Urinary bladder (tissue), 4 donors: ENCODE results near the gene CDH20. TPM values are rescaled to one million over a fixed set of nuclear protein-coding genes. Genes with fewer than 3 reads are reported as not detected.

ENCODE experiments used
- DNase-seq: peaks from one replicate; pipeline ENCODE4 v3.0.0-alpha.2; 2015; ENCODE audit errors: extremely low spot score
- H3K27ac ChIP-seq: one replicate; pipeline ENCODE4 v1.5.1; 2013; ENCODE audit warnings: low read depth, mild to moderate bottlenecking, moderate library complexity
- H3K36me3 ChIP-seq: one replicate; pipeline ENCODE4 v1.6.1; 2013; ENCODE audit warnings: mild to moderate bottlenecking, moderate library complexity; ENCODE audit not compliant: insufficient read depth
- H3K4me1 ChIP-seq: one replicate; pipeline ENCODE4 v1.6.1; 2013; ENCODE audit warnings: mild to moderate bottlenecking, moderate library complexity; ENCODE audit not compliant: insufficient read depth
- H3K4me3 ChIP-seq: one replicate; pipeline ENCODE4 v1.5.1; 2013; ENCODE audit warnings: low read depth, low read length
- WGBS: extraction: QIAGEN DNeasy Blood & Tissue Kit; methylation state at CpG from one replicate; pipeline ENCODE4 v1.1.7; 2013; 5-methylcytosine and 5-hydroxymethylcytosine counted together
- polyA plus RNA-seq: library from polyadenylated mRNA; stranded (reverse); fragments of 200-250 nt; gene quantifications from one replicate; pipeline ENCODE4 v1.2.3, GENCODE V29; 2013
- total RNA-seq: library from RNA; depleted of rRNA; stranded (reverse); fragments of >200 nt; gene quantifications from one replicate; pipeline ENCODE4 v1.2.3, GENCODE V29; 2014
- donor health status: healthy with polysubstance abuse.
- donor health status: healthy.

Gene CDH20
- total and polyA plus RNA-seq, 2 donors: 1.1 TPM

GRCh38 chr18:61471942-61472341 is 138.7 kb downstream of the CDH20 start:
- no peak overlapping the region for H3K27ac ChIP-seq
- 45% methylated on average over 5 of the region's 5 CpGs for WGBS
- H3K4me3 ChIP-seq: no peak overlapping the region
- no peaks in the 10 kb centered on the region for H3K36me3 ChIP-seq
- H3K4me1 ChIP-seq: no peaks in the 10 kb centered on the region
- no peak for DNase-seq

GRCh38 chr18:61474341-61474740 is 141.1 kb downstream of the CDH20 start:
- DNase-seq: no peak
- no peak overlapping the region for H3K4me3 ChIP-seq
- H3K27ac ChIP-seq: no peak overlapping the region
- no peaks in the 10 kb centered on the region for H3K4me1 ChIP-seq
- WGBS: 53% methylated on average over 6 of the region's 6 CpGs
- no peaks in the 10 kb centered on the region for H3K36me3 ChIP-seq

GRCh38 chr18:61474918-61475317 is 141.7 kb downstream of the CDH20 start:
- H3K27ac ChIP-seq: no peak overlapping the region
- H3K36me3 ChIP-seq: no peaks in the 10 kb centered on the region
- H3K4me1 ChIP-seq: no peaks in the 10 kb centered on the region
- no peak overlapping the region for H3K4me3 ChIP-seq
- no peak for DNase-seq
- WGBS: 64% methylated on average over 2 of the region's 2 CpGs

GRCh38 chr18:61475931-61476330 is 142.7 kb downstream of the CDH20 start:
- H3K4me1 ChIP-seq: no peaks in the 10 kb centered on the region
- H3K27ac ChIP-seq: no peak overlapping the region
- H3K4me3 ChIP-seq: no peak overlapping the region
- WGBS: 88% methylated on average over 5 of the region's 5 CpGs
- no peaks in the 10 kb centered on the region for H3K36me3 ChIP-seq
- no peak for DNase-seq

- no peak for DNase-seq
- no peaks in the 10 kb centered on the region for H3K36me3 ChIP-seq
- H3K4me3 ChIP-seq: no peak overlapping the region
- 68% methylated on average over 3 of the region's 3 CpGs for WGBS
- H3K4me1 ChIP-seq: no peaks in the 10 kb centered on the region
- no peak overlapping the region for H3K27ac ChIP-seq
These were observed 156.1 kb downstream of the CDH20 start for GRCh38 chr18:61489334-61489733.

- 67% methylated on average over 18 of the region's 18 CpGs for WGBS
- H3K4me3 ChIP-seq: no peak overlapping the region
- no peak overlapping the region for H3K27ac ChIP-seq
- DNase-seq: no peak
- no peaks in the 10 kb centered on the region for H3K4me1 ChIP-seq
- H3K36me3 ChIP-seq: no peaks in the 10 kb centered on the region
These were observed 163.1 kb downstream of the CDH20 start for GRCh38 chr18:61496374-61496773.

GRCh38 chr18:61497422-61497821 is 164.2 kb downstream of the CDH20 start:
- no peak for DNase-seq
- H3K27ac ChIP-seq: no peak overlapping the region
- WGBS: 79% methylated on average over 3 of the region's 3 CpGs

GRCh38 chr18:61502472-61502871 is 169.2 kb downstream of the CDH20 start:
- Histone ChIP-seq H3K36me3 (no peaks in the 10 kb centered on the region), H3K4me3 (no peak overlapping the region), H3K4me1 (no peaks in the 10 kb centered on the region), H3K27ac (no peak overlapping the region)
- DNase-seq: peak; percentile 57
- 9% methylated on average over 1 of the region's 1 CpG for WGBS

More at GRCh38 chr18:61497422-61497821, 164.2 kb downstream of the CDH20 start:
- Histone ChIP-seq H3K36me3 (no peaks in the 10 kb centered on the region), H3K4me1 (no peaks in the 10 kb centered on the region), H3K4me3 (no peak overlapping the region)

GRCh38 chr18:61503688-61504087 is 170.5 kb downstream of the CDH20 start:
- 53% methylated on average over 3 of the region's 3 CpGs for WGBS
- DNase-seq: no peak
- H3K4me3 ChIP-seq: no peak overlapping the region
- no peaks in the 10 kb centered on the region for H3K36me3 ChIP-seq
- H3K4me1 ChIP-seq: no peaks in the 10 kb centered on the region
- H3K27ac ChIP-seq: no peak overlapping the region

GRCh38 chr18:61528961-61529360 is 195.7 kb downstream of the CDH20 start:
- H3K36me3 ChIP-seq: no peaks in the 10 kb centered on the region
- 44% methylated on average over 6 of the region's 6 CpGs for WGBS
- DNase-seq: no peak
- no peak overlapping the region for H3K27ac ChIP-seq
- no peaks in the 10 kb centered on the region for H3K4me1 ChIP-seq
- H3K4me3 ChIP-seq: no peak overlapping the region

GRCh38 chr18:61530681-61531080 is 197.5 kb downstream of the CDH20 start:
- no peaks in the 10 kb centered on the region for H3K36me3 ChIP-seq
- WGBS: 81% methylated on average over 4 of the region's 4 CpGs
- DNase-seq: no peak

GRCh38 chr18:61531182-61531581 is 198.0 kb downstream of the CDH20 start:
- H3K36me3 ChIP-seq: no peaks in the 10 kb centered on the region
- no peak for DNase-seq
- no peak overlapping the region for H3K27ac ChIP-seq
- H3K4me1 ChIP-seq: peaks cover 2% of the 10 kb centered on the region
- WGBS: 55% methylated on average over 6 of the region's 6 CpGs
- H3K4me3 ChIP-seq: no peak overlapping the region

More at GRCh38 chr18:61530681-61531080, 197.5 kb downstream of the CDH20 start:
- Histone ChIP-seq H3K27ac (no peak overlapping the region), H3K4me3 (no peak overlapping the region), H3K4me1 (peaks cover 2% of the 10 kb centered on the region)

- peaks cover 2% of the 10 kb centered on the region for H3K4me1 ChIP-seq
- no peak overlapping the region for H3K27ac ChIP-seq
- no peaks in the 10 kb centered on the region for H3K36me3 ChIP-seq
- no peak overlapping the region for H3K4me3 ChIP-seq
- 81% methylated on average over 2 of the region's 2 CpGs for WGBS
- no peak for DNase-seq
These were observed 198.7 kb downstream of the CDH20 start for GRCh38 chr18:61531891-61532290.

- Histone ChIP-seq H3K27ac (no peak overlapping the region), H3K4me1 (peaks cover 2% of the 10 kb centered on the region), H3K4me3 (no peak overlapping the region), H3K36me3 (no peaks in the 10 kb centered on the region)
- no peak for DNase-seq
- 87% methylated on average over 4 of the region's 4 CpGs for WGBS
These were observed 202.2 kb downstream of the CDH20 start for GRCh38 chr18:61535401-61535800.

GRCh38 chr18:61541673-61542072 is 208.4 kb downstream of the CDH20 start:
- no peak overlapping the region for H3K27ac ChIP-seq
- peak; percentile 61 for DNase-seq
- 49% methylated on average over 7 of the region's 7 CpGs for WGBS
- peaks cover 2% of the 10 kb centered on the region for H3K4me1 ChIP-seq
- H3K4me3 ChIP-seq: no peak overlapping the region
- H3K36me3 ChIP-seq: no peaks in the 10 kb centered on the region
